Hypothalamus (tissue), 51 donors: ENCODE results near the gene F12.
"Not testable (repeated sequence)": the region's sequence is repeated elsewhere in the genome, so short reads cannot be mapped to it uniquely, and the experiment has no call there.

ENCODE experiments used
- DNase-seq, 51 donors: peaks; one replicate each; lab custom pipeline; 2025; lab: John Stamatoyannopoulos, UW

The F12 gene

DNA sequence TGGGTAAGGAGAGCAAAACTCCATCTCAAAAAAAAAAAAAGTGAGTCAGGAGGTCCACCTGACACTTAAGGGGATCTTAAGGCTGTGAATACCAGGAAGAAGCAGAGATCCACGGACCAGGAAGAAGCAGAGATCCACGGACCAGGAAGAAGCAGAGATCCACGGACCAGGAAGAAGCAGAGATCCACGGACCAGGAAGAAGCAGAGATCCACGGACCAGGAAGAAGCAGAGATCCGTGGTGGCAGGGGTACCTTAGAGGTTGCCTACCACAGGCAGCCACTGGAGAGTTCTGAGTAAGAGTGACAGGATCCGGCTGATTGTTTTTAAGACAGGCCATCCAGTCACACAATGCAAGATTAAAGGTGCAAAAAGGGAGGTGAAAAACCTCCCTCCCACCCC is 11.1 kb upstream of the F12 start:
- DNase-seq: not testable (repeated sequence)

- no peak for DNase-seq
Measured at GRCh38 chr5:177419046-177419445, 9.7 kb upstream of the F12 start.

- DNase-seq: not testable (repeated sequence)
Measured at GRCh38 chr5:177417081-177417480, 7.7 kb upstream of the F12 start.

GRCh38 chr5:177414481-177414880 is 5.1 kb upstream of the F12 start:
- DNase-seq: no peak

GRCh38 chr5:177412603-177413233 is 3.4 kb upstream of the F12 start:
- DNase-seq: no peak

DNA sequence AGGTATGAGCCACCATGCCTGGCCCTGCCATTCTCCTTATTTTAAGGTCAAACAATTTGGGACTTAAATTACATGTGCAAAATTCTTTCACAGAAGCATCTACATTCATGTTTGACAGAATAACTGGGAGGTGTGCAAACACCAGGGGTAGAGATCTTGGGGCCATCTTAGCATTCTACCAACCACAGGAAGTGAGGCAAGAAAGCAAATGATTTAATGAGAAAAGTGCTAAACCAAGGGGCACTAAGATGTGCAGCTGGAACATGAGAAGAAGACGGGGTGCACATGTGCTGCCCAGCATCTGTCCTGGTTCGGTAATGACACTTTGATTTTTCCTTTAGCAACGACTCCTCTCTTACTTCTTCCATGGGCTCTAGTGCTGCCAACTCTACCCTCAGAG is 1.2 kb upstream of the F12 start:
- no peak for DNase-seq

DNA sequence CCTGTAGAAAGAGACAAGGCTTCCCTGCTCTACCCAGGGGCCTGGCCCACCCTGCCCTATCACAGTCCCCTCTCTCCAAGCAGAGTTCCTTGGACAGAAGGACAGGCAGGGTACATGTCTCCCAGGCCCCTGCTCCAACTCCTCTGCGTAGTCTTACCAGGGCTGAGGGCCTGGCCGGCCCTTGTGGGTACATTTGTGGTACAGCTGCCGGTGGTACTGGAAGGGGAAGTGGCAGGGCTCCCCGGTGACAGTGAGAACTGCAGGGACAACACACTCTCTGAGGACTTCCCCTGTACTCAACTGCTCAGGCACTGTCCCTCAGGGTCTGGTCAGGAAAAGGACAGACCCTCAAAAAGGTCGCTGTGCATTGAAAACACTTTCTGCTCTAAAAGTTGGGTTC is 3.6 kb downstream of the F12 start:
- no peak for DNase-seq

DNA sequence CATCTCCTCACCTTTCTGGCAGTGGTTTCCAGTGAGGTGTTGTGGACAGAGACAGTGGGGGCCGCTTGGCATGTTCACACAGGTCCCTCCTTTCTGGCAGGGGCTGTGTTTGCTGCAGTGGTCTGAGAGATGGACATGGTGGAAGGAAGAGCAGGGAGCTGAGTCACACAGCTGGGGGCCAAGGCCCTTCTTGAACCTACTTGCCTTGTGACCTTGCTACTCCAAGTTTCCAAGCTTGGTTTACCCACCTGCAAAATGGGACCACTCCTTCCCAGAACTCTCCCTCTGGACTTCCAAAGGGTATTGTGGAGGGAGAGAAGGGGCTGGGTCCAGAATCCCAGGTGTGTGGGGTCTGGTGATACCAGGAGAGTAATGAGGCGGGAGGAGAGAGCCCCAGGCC is 4.1 kb downstream of the F12 start:
- no peak for DNase-seq

- DNase-seq: no peak
Measured at GRCh38 chr5:177404641-177405179, 4.7 kb downstream of the F12 start.

DNA sequence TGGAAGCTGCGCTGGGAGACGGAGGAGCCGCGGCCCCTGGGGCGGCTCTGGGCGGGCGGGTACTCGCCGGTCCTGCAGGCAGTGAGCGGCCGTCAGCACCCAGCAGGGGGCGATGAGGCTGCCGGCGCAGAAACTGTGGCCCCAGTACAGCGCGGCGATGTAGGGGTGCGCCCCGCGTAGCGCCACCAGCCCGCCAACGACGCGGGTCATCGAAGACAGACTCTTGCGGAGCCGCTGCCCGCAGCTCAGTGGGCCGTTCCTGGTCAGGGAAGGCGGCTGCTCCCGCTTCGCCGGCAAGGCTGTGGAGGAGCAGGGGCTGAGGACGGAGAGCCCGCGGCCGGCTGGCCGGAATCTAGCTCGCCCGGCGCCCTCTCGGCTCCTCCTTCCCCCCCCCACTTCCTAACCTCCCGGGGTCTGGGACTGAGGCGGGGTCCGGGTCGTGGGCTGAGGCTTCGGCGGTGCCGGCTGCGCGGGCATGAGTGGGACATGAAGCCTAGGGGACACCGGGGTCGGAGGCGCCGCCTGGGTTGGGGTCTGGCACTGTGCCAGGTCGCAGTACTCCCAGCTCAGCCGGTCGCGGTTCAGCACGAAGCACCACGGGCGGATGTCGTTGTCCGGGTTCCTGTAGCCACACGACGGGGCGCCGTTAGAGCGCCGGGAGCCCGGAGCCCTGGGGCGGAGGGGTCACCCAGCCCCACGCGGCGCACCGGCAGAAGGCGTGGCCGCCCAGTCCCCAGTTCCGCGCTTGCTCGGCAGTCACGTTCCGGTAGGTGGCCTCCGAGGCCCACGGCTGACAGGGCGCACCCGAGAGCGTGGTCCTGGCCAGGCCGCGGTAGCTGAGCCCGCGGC is 5.3 kb downstream of the F12 start:
- DNase-seq: peak in 44 of 51 donors; percentile 10 to 78 (median 50)

DNA sequence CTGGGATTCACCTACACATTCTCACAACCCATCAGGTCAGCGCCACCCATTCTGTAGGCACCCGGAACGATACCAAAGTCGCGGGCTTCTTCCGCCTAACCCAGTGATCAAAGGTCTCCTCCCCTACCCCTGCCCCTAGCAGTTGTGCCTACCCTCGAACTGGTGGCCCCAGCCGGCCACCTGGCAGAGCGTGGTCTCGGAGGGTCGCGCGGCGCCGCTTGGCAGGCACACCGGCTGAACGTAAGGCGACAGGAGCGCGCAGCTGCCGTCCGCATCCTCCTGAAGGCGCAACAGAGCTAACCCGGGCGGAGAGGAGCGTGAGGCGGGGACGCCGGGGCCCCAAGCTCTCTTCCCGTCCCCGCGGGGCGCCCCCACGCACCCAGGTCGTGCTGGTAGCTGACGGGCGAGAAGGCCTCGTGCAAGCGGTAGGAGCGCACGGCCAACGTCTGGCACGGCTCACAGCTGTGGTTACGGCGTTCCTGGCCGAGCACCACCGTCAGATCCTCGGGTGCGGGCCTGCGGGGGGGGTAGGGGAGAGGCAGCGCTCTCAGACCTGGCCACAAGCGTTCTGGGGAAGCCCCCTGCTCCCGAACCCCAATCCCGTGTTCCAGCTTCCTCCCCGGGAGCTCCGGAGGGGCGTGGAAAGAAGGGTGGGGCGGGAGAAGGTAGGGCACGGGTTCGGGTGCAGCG is 6.1 kb downstream of the F12 start:
- DNase-seq: peak in 2 of 51 donors; percentile 53 to 64

DNA sequence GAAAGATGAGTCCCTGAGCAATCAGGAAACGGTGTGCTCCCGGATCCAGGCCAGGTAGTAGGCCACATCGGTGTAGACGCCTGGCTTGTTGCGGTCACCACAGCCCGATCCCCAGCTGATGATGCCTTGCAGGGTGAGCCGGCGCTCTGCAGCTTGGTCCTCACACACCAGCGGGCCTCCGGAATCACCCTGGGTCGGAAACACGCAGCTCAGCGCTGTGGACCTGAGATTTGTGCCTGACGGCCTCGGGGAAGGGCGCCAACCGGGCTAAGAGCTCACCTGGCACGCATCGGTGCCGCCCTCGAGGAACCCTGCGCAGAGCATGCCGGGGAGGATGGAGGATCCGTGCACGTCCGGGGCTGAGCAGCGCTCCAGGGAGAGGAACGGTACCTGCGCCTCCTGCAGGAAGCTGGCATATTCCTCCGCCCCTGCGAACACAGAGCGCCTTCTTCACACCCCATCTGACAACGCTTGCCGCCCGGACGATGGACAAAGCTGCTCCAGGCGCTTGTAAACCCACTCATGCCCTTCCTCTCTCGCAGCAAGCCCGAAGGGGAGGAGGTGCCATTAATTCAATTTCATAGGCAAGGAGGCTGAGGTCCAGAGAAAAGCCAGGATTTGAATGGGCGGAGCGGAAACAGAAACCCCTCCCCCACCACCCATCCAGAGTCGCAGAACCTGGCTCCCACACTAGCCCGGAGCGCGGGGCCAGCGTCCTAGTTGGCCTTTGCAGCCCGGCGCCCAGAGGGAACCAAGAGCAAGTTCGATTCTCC is 6.9 kb downstream of the F12 start:
- peak in 13 of 51 donors; percentile 9 to 72 (median 31) for DNase-seq

- no peak for DNase-seq
Measured at GRCh38 chr5:177399997-177400868, 9.1 kb downstream of the F12 start, which contains the start of gene PFN3. Gene PFN3, minus strand, starts transcription at chr5:177400661. Its CDS starts 85 bp downstream, at chr5:177400576.

- no peak for DNase-seq
Measured at GRCh38 chr5:177397875-177398390, 11.4 kb downstream of the F12 start.

GRCh38 chr5:177396807-177397206 is 12.6 kb downstream of the F12 start:
- DNase-seq: no peak

DNA sequence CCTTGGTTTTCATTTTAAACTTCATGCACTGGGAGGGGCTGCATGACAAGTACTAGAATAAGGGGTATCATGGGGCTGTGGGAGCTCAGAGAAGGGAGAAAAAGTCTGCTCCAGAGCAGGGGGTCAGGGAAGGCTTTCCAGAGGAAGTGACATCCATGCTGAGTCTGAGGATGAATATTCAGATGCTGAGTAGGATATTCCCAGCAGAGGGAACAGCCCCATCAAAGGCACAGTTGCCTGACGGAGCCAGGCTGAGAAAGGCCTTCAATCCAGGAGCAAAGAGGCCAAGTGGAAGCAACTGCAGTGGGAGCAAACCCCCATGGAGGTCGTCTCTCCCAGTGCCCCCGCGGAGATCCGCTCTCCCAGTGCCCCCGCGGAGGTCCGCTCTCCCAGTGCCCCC is 13.3 kb downstream of the F12 start:
- DNase-seq: no peak

GRCh38 chr5:177393990-177394389 is 15.4 kb downstream of the F12 start:
- no peak for DNase-seq

DNA sequence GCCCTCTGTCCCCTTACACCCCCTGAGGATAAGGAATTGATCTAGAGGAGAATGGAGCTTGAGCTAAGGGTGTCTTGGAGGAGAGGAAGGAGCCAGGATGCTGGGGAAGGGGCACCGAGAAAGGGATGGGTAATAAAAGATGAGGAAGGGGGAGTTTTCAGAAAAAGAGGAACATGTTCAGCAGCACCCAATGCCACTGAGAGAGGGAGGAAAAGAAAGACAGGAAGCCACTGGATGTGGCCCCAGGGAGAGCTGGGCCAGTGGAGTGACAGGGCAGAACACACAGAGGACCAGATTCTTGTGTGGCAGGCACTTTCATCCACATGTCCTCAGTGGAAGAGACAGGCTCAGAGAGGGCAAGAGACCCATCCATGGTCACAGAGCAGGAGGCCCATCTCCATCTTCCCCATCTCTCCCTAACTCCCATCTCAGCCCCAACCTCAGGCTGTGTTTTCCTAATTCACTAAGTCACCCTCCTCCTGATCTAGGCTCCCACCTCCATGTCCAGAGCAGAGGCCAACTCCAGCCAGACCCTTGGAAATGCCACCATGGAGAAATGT is 16.1 kb downstream of the F12 start:
- no peak for DNase-seq

- DNase-seq: no peak
Measured at GRCh38 chr5:177392765-177393164, 16.6 kb downstream of the F12 start.
